Rectal smooth muscle tissue (tissue), 1 donor: ENCODE measurements around the gene DUSP18.
"Not testable (repeated sequence)": the region's sequence is repeated elsewhere in the genome, so short reads cannot be mapped to it uniquely, and the experiment has no call there.

Experiments
- H3K27ac ChIP-seq: one replicate; pipeline ENCODE4 v1.7.0; 2013; ENCODE audit warnings: low read depth, low read length, inconsistent platforms
- H3K27me3 ChIP-seq: one replicate; pipeline ENCODE4 v1.7.0; 2013; ENCODE audit warnings: low read length; ENCODE audit not compliant: control insufficient read depth, insufficient read depth
- H3K36me3 ChIP-seq: one replicate; pipeline ENCODE4 v1.7.0; 2013; ENCODE audit warnings: low read length; ENCODE audit not compliant: control insufficient read depth, insufficient read depth
- H3K4me1 ChIP-seq: one replicate; pipeline ENCODE4 v1.7.0; 2013; ENCODE audit warnings: low read length; ENCODE audit not compliant: control insufficient read depth, insufficient read depth
- H3K4me3 ChIP-seq: one replicate; pipeline ENCODE4 v1.7.0; 2013; ENCODE audit warnings: low read length
- H3K9ac ChIP-seq: one replicate; pipeline ENCODE4 v1.7.0; 2013; ENCODE audit warnings: low read length

The DUSP18 gene

GRCh38 chr22:30694640-30695350 is 27.1 kb upstream of the DUSP18 start, which contains the start of gene OSBP2:
OSBP2 (plus strand) TSS chr22:30694874; CDS start chr22:30694910, 36 bp downstream.
- H3K9ac ChIP-seq = peak within 1 kb of the TSS; percentile 68
- H3K27me3 ChIP-seq = peaks cover 3% of the 10 kb centered on the region
- H3K36me3 ChIP-seq = no peaks in the 10 kb centered on the region
- H3K27ac ChIP-seq = no peak within 1 kb of the TSS
- peak within 1 kb of the TSS; percentile 86 for H3K4me3 ChIP-seq
- H3K4me1 ChIP-seq = peaks cover 6% of the 10 kb centered on the region

- Histone ChIP-seq H3K36me3 (no peaks in the 10 kb centered on the region), H3K9ac (peak overlapping the region; percentile 38), H3K27ac (no peak overlapping the region), H3K4me1 (peaks cover 6% of the 10 kb centered on the region), H3K27me3 (peaks cover 3% of the 10 kb centered on the region), H3K4me3 (peak overlapping the region; percentile 75)
Measured at GRCh38 chr22:30694171-30694639, 26.5 kb upstream of the DUSP18 start.

GRCh38 chr22:30691204-30691603 is 23.5 kb upstream of the DUSP18 start:
- Histone ChIP-seq H3K36me3 (no peaks in the 10 kb centered on the region), H3K4me1 (peaks cover 6% of the 10 kb centered on the region), H3K27ac (no peak overlapping the region), H3K9ac (no peak overlapping the region), H3K4me3 (no peak overlapping the region), H3K27me3 (peaks cover 3% of the 10 kb centered on the region)

- Histone ChIP-seq H3K27me3 (no peaks in the 10 kb centered on the region), H3K27ac (no peak overlapping the region), H3K4me1 (no peaks in the 10 kb centered on the region), H3K9ac (no peak overlapping the region), H3K4me3 (no peak overlapping the region), H3K36me3 (no peaks in the 10 kb centered on the region)
Measured at GRCh38 chr22:30689622-30690021, 21.9 kb upstream of the DUSP18 start.

- Histone ChIP-seq H3K4me3 (no peak overlapping the region), H3K27me3 (no peaks in the 10 kb centered on the region), H3K9ac (no peak overlapping the region), H3K27ac (no peak overlapping the region), H3K4me1 (no peaks in the 10 kb centered on the region), H3K36me3 (no peaks in the 10 kb centered on the region)
Measured at GRCh38 chr22:30687358-30687757, 19.7 kb upstream of the DUSP18 start.

GRCh38 chr22:30685178-30685577 is 17.5 kb upstream of the DUSP18 start:
- peaks cover 8% of the 10 kb centered on the region for H3K4me1 ChIP-seq
- H3K36me3 ChIP-seq = no peaks in the 10 kb centered on the region
- no peak overlapping the region for H3K4me3 ChIP-seq
- H3K9ac ChIP-seq = no peak overlapping the region
- H3K27me3 ChIP-seq = no peaks in the 10 kb centered on the region
- no peak overlapping the region for H3K27ac ChIP-seq

- H3K4me1 ChIP-seq = peaks cover 8% of the 10 kb centered on the region
- H3K4me3 ChIP-seq = no peak overlapping the region
- no peaks in the 10 kb centered on the region for H3K36me3 ChIP-seq
- H3K27ac ChIP-seq = no peak overlapping the region
- H3K27me3 ChIP-seq = no peaks in the 10 kb centered on the region
- H3K9ac ChIP-seq = no peak overlapping the region
Measured at GRCh38 chr22:30681831-30682230, 14.2 kb upstream of the DUSP18 start.

- H3K9ac ChIP-seq = no peak overlapping the region
- no peaks in the 10 kb centered on the region for H3K27me3 ChIP-seq
- peak overlapping the region; percentile 44 for H3K27ac ChIP-seq
Measured at GRCh38 chr22:30680991-30681770, 13.5 kb upstream of the DUSP18 start.

GRCh38 chr22:30679895-30680690 is 12.4 kb upstream of the DUSP18 start:
- not testable (repeated sequence) for H3K27me3 ChIP-seq, H3K36me3 ChIP-seq, H3K4me3 ChIP-seq, H3K27ac ChIP-seq, H3K9ac ChIP-seq, H3K4me1 ChIP-seq

More at GRCh38 chr22:30680991-30681770, 13.5 kb upstream of the DUSP18 start:
- H3K4me1 ChIP-seq = peaks cover 8% of the 10 kb centered on the region
- H3K36me3 ChIP-seq = no peaks in the 10 kb centered on the region
- no peak overlapping the region for H3K4me3 ChIP-seq

GRCh38 chr22:30676565-30676964 is 8.9 kb upstream of the DUSP18 start:
- H3K27me3 ChIP-seq, H3K4me1 ChIP-seq, H3K27ac ChIP-seq, H3K4me3 ChIP-seq, H3K36me3 ChIP-seq, H3K9ac ChIP-seq: not testable (repeated sequence)

- Histone ChIP-seq H3K36me3 (no peaks in the 10 kb centered on the region), H3K27ac (no peak overlapping the region), H3K27me3 (no peaks in the 10 kb centered on the region), H3K4me3 (no peak overlapping the region), H3K4me1 (no peaks in the 10 kb centered on the region), H3K9ac (no peak overlapping the region)
Measured at GRCh38 chr22:30675436-30675835, 7.8 kb upstream of the DUSP18 start.

- Histone ChIP-seq H3K4me3 (no peak overlapping the region), H3K9ac (no peak overlapping the region), H3K4me1 (no peaks in the 10 kb centered on the region), H3K36me3 (no peaks in the 10 kb centered on the region), H3K27me3 (no peaks in the 10 kb centered on the region), H3K27ac (no peak overlapping the region)
Measured at GRCh38 chr22:30674482-30674881, 6.8 kb upstream of the DUSP18 start.
